ENCODE data around the gene SIMC1.

DNA sequence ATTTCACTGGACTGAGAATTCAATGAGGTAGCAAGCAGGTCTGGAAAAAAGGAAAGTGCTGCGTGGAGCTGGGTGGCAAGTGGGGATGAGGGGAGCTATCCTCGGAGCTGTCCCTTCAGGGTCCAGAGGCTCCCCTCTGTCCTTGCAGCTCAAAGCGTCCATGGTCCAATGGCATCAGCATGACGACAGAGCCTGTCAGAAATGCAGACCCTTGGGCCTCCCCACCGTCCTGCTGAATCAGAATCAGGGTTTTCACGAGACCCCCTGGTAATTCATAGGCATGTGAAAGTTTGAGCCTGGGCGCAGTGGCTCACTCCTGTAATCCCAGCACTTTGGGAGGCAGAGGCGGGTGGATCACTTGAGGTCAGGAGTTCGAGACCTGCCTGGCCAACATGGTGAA, 155.9 kb downstream of the SIMC1 start:
- TF ChIP-seq, protein P1, sequence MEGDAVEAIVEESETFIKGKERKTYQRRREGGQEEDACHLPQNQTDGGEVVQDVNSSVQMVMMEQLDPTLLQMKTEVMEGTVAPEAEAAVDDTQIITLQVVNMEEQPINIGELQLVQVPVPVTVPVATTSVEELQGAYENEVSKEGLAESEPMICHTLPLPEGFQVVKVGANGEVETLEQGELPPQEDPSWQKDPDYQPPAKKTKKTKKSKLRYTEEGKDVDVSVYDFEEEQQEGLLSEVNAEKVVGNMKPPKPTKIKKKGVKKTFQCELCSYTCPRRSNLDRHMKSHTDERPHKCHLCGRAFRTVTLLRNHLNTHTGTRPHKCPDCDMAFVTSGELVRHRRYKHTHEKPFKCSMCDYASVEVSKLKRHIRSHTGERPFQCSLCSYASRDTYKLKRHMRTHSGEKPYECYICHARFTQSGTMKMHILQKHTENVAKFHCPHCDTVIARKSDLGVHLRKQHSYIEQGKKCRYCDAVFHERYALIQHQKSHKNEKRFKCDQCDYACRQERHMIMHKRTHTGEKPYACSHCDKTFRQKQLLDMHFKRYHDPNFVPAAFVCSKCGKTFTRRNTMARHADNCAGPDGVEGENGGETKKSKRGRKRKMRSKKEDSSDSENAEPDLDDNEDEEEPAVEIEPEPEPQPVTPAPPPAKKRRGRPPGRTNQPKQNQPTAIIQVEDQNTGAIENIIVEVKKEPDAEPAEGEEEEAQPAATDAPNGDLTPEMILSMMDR (IDR thresholded peaks at IDR 0.05): no peak
- no peak for TF ChIP-seq POLR2A (IDR thresholded peaks at IDR 0.05; ENCODE audit: low read depth)

Data from esophagus muscularis mucosa (tissue), 3 donors.